NCI-H146 (cell line): Measurements from ENCODE around the gene RELA.
A peak's percentile ranks its signal among the peaks of the same experiment; 100 is the strongest.
"Not testable (repeated sequence)": the region's sequence is repeated elsewhere in the genome, so short reads cannot be mapped to it uniquely, and the experiment has no call there.

Experiments
- DNase-seq: peaks from one replicate; lab custom pipeline; 2025; lab: John Stamatoyannopoulos, UW

The RELA gene

DNA sequence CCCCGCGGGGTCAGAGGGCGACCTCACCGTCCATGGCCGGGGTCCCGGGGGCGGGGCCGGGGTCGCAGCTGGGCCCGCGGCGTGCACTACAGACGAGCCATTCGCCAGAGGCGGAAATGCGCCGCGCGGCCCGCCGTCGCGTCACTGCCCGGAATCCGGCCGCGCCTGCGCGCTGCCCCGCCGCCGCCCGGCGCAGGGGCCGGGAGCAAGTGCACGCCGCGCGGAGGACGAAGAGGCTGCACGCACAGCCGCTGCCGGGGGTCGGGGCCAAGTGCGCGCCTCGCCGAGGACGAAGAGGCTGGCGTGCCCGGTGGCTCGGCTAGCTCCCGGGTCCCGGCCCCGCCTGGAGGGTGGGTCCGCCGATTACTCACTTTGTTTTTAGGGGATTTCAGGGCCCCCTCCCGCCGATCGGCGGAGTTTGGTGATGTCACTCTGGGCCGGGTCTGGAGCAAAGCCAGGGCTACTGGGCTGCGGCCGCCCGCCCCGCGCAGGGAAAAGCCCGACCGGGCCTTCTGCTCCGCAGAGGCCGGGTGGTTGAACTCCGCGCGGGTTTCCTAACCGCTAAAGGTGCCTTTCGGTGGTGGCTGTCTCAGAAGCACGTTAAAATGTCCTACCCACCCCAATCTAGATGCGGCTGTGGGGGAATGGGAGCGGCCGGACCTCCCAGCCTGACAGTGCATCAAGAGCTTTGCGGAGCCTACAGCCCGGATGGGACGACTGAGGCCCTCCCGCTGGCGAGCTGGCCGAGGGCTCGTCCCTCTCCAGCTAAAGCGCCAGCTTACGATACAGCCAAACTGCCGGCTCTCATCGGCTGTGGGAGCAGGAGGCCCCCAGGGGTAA lies at the start of gene RELA:
RELA (minus strand) TSS at position 118 of the 840 bp plus-strand sequence; CDS start at position 34, 84 bp downstream.
- peak; percentile 81 for DNase-seq

DNA sequence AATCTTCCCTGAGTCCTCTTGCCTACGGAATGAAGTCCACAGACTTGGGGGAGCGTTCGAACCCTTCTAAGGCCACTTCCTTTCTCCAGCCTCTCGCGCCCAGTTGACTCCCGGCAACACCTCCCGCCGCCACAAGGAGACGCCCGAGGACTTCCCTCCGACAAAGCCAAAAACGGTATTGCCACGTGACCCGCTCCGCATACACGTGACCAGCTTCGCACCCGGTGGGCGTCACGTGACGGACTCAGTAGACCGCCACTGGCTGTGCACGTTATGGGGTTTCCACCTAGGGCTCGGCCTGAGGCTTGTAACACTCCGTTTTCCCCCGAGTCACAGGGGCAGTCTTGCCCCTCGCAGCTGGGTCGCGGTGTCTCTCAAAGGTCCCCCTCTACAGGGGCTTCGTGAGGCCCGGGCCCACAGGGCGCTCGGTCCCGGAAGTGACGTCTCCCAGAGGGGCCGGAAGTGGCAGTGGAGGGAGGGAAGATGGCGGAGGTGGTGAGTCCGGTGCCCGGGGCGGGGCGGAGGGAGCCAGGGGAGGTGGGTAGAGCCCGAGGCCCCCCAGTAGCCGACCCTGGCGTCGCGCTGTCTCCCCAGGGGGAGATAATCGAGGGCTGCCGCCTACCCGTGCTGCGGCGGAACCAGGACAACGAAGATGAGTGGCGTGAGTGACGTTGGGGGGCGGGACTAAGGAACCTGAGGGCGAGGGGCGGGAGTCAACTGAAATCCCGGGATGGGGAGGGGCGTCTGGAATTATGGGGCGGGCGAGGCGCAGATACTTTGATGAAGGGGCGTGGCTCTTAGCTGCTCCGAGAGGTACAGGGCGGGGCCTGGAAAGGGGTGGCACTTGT lies 49.3 kb upstream of the RELA start, which contains the start of gene KAT5:
KAT5 (plus strand) TSS at position 468 of the 848 bp plus-strand sequence; CDS start at position 484, 16 bp downstream.
- DNase-seq = peak; percentile 98

DNA sequence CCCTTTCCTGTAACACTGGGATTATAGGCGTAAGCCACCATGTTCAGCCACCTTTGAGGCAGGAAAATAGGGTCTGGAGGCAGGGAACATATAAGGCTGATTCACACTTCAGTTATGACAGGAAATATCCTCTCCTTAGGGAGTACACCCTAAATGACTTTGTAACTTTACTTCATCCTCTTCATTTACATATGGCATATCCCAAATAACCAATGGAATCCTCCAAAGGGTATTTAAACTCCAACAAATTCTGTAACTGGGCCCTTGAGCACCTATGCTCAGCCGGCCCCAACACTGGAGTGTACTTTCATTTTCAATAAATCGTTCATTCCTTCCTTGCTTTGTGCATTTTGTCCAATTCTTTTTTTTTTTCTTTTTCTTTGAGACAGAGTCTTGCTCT lies 47.7 kb upstream of the RELA start:
- no peak for DNase-seq

DNA sequence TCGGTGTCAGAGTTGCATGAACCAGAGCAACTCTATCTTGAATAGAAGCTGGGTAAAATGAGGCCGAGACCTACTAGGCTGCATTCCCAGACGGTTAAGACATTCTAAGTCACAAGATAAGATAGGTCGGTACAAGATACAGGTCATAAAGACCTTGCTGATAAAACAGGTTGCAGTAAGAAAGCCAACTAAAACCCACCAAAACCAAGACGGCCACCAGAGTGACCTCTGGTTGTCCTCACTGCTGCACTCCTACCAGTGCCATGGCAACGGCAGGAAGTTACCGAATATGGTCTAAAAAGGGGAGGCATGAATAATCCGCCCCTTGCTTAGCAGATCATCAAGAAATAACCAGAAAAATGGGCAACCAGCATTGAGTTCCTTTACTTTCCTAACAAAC lies 46.9 kb upstream of the RELA start:
- no peak for DNase-seq

DNA sequence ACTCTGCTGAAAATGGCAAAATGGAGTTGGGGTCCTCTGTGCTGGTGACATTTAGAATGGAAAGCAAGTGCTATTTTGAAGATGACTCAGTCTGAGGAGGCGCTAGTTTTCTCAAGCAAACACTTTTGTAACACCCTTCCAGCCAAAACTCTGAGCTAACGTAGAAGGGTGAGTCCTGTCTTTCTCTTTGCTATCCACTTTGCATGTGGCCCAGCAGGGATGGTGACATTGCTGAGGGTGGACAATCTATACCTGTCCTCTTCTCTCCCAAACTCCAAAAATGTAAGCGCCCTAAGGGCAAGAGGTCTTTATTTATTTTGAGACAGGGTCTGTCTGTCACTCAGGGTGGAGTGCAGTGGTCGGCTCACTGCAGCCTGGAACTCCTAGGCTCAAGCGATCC lies 45.7 kb upstream of the RELA start:
- DNase-seq = no peak

DNA sequence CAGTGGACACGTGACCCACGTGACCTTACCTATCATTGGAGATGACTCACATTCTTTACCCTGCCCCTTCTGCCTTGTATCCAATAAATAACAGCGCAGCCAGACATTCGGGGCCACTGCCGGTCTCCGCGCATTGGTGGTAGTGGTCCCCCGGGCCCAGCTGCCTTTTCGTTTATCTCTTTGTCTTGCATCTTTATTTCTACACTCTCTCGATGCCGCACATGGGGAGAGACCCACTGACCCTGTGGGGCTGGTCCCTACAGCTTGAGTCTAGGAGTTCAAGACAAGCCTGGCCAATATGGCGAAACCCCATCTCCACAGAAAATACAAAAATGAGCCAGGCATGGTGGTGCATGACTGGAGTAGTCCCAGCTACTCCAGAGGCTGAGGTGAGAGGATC lies 44.3 kb upstream of the RELA start:
- not testable (repeated sequence) for DNase-seq

DNA sequence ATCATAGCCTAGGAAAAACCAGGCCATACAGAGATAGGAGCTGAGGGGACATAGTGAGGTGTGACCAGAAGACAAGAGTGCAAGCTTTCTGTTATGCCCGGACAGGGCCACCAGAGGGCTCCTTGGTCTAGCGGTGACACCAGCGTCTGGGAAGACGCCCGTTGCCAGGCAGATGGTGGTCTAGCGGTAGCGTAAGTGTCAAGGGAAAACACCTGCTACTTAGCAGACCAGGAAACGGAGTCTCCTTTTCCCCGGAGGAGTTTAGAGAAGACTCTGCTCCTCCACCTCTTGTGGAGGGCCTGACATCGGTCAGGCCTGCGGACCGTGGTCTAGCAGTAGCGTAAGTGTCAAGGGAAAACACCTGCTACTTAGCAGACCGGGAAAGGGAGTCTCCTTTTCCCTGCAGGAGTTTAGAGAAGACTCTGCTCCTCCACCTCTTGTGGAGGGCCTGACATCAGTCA lies 43.6 kb upstream of the RELA start:
- DNase-seq = peak; percentile 60

DNA sequence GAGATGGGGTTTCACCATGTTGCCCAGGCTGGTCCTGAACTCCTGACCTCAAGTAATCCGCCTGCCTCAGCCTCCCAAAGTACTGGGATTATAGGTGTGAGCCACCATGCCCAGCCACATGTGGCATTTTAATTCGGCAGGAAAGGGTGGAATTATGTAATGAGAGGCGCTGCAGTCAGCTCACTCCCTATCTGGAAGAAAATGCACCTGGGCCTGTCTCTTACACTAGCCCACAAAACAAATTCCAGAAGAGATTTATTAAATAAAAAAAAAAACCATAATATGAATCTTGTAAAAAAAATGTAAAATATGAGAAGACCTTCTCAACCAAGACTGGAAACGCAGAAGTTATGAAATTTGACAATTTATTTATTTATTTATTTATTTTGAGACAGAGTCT lies 41.1 kb upstream of the RELA start:
- DNase-seq = no peak

DNA sequence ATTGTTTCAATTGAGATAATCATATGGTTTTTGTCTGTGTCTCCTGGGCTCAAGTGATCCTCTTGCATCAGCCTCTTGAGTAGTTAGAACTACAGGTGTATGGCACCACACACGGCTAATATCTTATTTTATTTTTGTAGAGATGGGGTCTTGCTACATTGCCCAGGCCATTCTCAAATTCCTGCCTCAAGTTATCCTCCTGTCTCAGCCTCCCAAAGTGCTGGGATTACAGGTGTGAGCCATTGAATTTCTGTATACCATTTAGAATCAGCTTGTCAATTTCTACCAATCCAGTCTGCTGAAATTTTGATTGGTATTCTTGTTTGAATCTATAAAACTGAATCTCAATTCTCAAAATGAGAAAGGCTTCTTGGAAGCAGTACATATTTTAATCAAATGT lies 39.0 kb upstream of the RELA start:
- DNase-seq = no peak

DNA sequence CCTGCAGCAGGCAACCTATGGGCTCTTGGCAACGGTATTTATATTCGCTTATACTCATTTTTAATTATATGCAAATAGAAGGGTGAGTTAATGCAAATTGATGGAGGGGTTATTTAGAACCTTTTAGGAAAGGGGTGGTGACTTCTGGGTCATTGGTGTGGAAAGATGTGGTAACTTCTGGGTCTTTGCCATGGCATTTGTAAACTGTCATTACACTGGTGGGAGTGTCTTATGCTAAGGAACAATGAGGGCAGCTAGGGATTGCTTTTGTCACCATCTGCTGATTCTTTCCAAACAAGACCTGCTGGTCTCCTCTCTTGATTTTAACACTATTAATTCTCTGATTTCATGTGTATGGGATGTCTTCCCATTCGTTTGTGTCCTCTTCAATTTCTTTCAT lies 37.7 kb upstream of the RELA start:
- DNase-seq = peak; percentile 37

DNA sequence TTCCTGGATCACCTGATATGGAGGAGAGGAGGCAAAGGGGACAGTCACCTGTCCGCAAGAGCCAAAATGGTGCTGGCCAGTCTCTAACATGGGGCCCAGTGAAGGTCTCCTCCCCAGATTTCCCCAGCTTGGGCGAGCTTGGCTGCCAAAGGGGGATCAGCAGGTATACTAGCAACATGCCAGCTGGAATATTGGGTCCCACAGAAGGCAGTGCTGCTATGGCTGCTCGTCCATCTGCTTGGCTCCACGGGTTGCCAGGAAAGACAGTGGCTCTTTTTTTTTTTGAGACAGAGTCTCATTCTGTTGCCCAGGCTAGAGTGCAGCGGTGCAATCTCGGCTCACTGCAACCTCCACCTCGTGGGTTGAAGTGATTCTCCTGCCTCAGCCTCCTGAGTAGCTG lies 36.6 kb upstream of the RELA start:
- DNase-seq = no peak

DNA sequence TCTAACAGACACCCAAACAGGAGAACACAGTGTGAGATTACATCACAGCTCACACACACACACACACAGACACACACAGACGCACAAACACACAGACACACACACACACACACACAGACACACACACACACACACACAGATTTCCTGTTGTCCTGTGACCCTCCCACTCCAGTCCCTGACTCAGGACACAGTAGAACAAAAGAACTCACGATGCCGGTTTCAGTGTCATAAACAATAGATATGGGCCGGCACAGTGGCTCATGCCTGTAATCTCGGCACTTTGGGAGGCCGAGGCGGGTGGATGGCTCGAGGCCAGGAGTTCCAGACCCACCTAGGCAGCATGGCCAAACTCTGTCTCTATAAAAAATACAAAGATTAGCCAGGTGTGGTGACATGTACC lies 35.5 kb upstream of the RELA start:
- no peak for DNase-seq

DNA sequence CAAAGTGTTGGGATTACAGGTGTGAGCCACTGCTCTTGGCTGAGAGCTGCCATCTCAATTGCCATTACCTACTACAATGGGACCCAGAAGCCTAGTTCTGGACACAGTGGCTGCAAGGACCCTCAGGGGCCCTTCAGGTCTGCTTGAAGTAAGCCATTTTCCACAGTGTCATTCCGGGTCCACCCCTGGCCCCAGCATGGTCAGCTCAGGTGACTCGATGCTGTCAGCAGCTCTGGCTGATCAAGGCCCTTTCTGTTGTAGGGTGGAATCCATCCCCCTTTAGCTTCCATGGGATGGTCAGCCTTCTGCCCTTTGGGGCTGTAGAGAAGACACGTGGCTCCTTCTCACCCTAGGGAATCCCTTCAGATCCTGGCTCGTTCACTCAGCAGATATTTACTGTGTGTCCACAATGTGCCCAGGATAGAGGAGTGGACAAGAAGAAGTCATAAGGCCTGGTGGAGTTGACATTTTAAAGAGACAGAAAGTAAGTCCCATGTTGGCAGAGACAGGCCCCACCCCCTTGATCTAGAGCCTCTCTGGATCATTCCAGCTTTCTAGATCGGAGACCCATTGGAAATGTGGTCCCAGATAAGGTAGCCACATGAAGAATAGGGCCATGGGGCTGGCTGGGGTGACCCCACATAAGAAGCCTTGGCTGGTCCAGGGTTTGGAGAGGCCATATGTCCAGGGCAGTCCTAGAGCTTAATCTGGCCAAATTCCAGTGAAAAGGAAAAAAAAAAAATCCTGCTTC lies 34.3 kb upstream of the RELA start:
- DNase-seq = no peak

DNA sequence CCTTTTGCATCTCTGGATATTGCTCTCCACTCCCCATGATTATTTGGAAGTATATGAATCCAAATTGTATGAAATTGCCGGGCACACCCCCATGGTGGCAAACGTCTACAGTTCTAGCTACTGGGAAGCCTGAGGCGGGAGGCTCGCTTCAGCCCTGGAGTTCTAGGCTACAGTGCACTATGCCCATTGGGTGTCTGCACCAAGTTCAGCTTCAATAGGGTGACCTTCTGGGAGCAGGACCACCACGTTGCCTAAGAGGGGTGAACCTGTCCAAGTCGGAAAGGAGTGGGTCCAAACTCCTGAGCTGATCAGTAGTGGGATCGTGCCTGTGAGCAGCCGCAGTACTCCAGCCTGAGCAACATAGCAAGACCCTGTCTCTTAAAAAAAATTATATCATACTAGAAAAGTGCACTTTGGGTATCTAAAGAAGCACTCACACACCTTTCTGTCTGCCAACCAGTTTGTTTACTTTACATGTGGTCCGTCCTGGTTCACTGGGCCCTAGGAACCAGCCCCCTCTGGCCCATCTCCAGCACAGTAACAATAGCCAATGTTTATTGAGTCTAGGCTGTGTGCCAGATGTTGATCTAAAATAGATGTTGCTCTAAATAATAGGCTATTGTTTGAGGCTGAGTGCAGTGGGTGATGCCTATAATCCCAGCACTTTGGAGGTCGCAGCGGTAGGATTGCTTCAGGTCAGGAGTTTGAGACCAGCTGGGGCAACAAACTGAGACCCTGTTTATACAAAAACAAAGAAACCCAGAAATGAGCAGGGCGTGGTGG lies 32.9 kb upstream of the RELA start:
- peak; percentile 75 for DNase-seq

DNA sequence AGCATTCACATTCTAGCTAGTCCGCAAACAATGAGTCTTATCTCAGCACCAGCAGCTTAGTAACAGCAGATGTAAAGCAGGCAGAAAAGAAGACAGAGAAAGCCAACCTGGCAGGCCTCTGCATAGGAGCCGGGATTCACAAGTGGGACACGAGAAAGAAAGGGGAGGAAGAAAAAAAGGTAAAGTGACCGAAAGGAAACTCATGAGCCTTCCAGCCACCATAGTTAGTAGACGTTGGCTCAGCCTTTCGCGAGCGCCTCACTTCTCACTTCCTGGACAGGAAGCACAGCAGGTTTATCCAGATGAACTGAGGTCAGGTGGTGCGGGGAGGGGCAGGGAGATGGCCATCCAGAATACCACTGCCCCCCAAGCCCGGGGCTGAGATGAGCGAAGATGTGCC lies 29.7 kb upstream of the RELA start:
- DNase-seq = no peak

DNA sequence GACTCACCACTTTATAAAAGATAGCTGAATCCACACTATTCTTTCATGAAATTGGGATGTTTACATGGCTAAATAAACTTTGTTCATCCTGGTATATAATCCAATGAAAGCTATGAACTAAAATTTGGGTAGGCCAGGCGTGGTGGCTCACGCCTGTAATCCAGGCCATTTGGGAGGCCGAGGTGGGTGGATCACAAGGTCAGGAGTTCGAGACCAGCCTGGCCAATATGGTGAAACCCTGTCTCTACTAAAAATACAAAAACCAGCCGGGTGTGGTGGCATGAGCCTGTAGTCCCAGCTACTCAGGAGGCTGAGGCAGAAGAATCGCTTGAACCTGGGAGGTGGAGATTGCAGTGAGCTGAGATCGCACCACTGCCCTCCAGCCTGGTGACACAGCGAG lies 29.1 kb upstream of the RELA start:
- DNase-seq = not testable (repeated sequence)

DNA sequence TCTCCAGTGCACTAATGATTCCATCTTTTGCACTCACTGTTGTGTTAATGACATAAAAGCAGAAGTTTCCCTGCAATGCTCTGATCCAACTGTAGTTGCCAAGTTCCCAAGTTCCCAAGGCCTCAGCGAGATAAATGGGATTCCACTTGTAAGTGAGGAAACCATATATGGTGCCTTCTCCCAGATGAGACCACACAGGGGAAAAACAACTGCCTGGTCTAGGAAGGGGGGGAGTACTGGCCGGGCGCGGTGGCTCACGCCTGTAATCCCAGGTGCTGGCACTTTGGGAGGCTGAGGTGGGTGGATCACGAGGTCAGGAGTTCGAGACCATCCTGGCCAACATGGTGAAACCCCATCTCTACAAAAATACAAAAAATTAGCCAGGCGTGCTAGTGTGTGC lies 23.3 kb upstream of the RELA start:
- no peak for DNase-seq

DNA sequence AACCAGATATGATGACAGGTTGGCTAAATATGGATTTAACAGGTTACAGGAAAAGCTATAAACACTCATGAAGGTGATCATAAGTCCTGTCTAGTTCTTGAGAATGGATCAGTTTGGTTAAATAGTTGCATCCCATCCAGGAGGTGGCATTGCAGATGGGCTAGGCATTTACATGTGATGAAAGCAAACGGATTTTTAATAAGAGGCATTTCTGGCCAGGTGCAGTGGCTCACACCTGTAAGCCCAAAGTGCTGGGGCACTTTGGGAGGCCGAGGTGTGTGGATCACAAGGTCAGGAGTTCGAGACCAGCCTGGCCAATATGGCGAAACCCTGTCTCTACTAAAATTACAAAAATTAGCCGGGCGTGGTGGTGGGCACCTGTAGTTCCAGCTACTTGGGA lies 20.8 kb upstream of the RELA start:
- not testable (repeated sequence) for DNase-seq

DNA sequence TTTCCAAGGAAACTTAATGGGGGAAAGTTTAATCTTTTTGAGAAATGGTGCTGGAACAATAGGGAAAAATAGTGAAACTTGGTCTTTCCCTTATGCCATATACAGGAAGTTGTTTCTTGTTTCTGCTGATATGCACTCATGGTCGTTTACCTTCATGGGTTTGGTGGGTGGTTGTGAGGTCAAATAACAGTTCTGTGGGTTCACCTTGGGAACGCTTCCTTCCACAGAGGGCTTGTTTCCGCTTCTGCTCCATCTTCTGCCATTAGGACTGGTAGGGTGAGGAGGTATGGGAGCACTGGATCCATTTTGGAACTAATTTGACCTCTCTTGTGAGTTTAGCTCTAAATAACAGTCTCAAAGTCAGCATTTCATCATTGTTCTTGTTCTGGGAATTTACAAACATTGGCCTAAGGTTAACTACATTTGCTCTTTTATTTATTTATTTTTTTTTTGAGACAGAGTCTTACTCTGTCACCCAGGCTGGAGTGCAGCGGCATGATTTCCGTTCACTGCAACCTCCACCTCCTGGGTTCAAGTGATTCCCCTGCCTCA lies 17.6 kb upstream of the RELA start:
- no peak for DNase-seq

DNA sequence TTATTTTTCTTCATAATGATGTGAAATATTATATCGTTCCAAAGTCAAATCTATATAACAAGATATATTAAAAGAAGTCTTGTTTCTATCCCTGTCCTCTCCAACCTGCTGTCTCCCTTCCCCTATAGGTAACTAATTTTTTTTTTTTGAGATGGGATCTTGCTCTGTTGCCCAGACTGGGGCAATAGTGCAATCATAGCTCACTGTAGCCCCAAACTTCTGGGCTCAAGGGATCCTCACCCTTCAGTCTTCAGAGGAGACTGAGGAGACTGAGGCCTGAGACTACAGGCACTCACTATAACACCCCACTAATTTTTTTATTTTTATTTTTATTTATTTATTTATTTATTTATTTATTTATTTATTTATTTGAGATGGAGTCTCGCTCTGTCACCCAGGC lies 10.3 kb upstream of the RELA start:
- DNase-seq = no peak
